HL-60 (cell line): Measurements from ENCODE around the gene CNST.

Source experiments
- GABPA ChIP-seq: IDR thresholded peaks from 2 replicates; pipeline ENCODE4 v1.6.1; 2012; ENCODE audit warnings: low read depth
- POLR2AphosphoS5 ChIP-seq: IDR thresholded peaks from 2 replicates; pipeline ENCODE4 v1.6.1; 2012; ENCODE audit warnings: low read depth
- TF ChIP-seq, protein P1 (sequence below): IDR thresholded peaks from one replicate; pipeline ENCODE4 v1.5.1; 2011; ENCODE audit warnings: low read length, control low read depth, inconsistent platforms; ENCODE audit not compliant: insufficient read depth
- TF ChIP-seq, protein P2 (sequence below): IDR thresholded peaks from 2 replicates; pipeline ENCODE4 v1.6.1; 2012; ENCODE audit warnings: low read depth; ENCODE audit not compliant: insufficient replicate concordance

DNA sequence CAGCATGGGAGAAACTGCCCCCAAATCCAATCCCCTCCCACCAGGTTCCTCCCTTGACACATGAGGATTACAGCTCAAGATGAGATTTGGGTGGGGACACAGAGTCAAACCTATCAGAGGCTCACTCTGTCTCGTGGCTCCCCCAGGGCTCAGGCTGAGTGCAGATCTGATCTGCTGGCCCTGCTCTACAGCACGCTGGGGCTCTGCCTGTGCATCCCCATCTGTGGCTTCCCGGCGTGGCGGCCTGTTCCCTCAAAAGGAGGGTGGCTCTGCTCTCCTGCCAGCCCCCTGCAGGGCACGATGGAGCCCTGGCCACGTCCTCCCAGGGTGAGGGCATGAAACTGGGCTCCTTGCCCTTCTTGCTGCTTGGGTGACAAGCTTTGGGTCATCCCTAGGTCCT, 39.3 kb upstream of the CNST start:
- TF ChIP-seq, protein P1, sequence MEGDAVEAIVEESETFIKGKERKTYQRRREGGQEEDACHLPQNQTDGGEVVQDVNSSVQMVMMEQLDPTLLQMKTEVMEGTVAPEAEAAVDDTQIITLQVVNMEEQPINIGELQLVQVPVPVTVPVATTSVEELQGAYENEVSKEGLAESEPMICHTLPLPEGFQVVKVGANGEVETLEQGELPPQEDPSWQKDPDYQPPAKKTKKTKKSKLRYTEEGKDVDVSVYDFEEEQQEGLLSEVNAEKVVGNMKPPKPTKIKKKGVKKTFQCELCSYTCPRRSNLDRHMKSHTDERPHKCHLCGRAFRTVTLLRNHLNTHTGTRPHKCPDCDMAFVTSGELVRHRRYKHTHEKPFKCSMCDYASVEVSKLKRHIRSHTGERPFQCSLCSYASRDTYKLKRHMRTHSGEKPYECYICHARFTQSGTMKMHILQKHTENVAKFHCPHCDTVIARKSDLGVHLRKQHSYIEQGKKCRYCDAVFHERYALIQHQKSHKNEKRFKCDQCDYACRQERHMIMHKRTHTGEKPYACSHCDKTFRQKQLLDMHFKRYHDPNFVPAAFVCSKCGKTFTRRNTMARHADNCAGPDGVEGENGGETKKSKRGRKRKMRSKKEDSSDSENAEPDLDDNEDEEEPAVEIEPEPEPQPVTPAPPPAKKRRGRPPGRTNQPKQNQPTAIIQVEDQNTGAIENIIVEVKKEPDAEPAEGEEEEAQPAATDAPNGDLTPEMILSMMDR: no peak
- no peak for TF ChIP-seq POLR2AphosphoS5
- TF ChIP-seq GABPA: no peak
- TF ChIP-seq, protein P2, sequence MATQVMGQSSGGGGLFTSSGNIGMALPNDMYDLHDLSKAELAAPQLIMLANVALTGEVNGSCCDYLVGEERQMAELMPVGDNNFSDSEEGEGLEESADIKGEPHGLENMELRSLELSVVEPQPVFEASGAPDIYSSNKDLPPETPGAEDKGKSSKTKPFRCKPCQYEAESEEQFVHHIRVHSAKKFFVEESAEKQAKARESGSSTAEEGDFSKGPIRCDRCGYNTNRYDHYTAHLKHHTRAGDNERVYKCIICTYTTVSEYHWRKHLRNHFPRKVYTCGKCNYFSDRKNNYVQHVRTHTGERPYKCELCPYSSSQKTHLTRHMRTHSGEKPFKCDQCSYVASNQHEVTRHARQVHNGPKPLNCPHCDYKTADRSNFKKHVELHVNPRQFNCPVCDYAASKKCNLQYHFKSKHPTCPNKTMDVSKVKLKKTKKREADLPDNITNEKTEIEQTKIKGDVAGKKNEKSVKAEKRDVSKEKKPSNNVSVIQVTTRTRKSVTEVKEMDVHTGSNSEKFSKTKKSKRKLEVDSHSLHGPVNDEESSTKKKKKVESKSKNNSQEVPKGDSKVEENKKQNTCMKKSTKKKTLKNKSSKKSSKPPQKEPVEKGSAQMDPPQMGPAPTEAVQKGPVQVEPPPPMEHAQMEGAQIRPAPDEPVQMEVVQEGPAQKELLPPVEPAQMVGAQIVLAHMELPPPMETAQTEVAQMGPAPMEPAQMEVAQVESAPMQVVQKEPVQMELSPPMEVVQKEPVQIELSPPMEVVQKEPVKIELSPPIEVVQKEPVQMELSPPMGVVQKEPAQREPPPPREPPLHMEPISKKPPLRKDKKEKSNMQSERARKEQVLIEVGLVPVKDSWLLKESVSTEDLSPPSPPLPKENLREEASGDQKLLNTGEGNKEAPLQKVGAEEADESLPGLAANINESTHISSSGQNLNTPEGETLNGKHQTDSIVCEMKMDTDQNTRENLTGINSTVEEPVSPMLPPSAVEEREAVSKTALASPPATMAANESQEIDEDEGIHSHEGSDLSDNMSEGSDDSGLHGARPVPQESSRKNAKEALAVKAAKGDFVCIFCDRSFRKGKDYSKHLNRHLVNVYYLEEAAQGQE: no peak
